ENCODE data around the gene IL20RA.
"Not testable (repeated sequence)": the region's sequence is repeated elsewhere in the genome, so short reads cannot be mapped to it uniquely, and the experiment has no call there.

Gene IL20RA

DNA sequence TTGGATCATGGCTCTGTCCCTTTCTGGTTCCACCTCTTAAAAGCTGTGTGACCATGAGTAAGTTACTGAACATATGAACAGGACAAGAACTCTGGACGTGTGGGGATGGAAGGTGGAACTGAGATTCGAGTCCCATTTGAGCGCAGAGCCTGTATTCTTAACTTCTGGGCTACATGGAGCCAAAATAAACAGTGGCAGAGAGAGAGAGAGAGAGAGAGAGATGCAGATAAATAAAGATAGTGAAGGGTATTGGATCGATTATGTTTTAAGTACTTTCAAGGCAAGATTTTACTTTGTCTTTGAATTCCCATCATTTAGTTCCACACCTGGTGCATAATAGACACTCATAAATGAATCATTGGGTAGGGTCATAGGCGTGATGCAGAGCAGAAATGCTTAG, 82.9 kb downstream of the IL20RA start:
- no peak for DNase-seq (ENCODE audit: low read depth)
- H3K4me3 ChIP-seq (ENCODE audit: low read depth, low read length), result no peak overlapping the region
- no peak for TF ChIP-seq CTCF (IDR thresholded peaks at IDR 0.05; ENCODE audit: insufficient read depth, low read depth, low read length, missing control alignments)

DNA sequence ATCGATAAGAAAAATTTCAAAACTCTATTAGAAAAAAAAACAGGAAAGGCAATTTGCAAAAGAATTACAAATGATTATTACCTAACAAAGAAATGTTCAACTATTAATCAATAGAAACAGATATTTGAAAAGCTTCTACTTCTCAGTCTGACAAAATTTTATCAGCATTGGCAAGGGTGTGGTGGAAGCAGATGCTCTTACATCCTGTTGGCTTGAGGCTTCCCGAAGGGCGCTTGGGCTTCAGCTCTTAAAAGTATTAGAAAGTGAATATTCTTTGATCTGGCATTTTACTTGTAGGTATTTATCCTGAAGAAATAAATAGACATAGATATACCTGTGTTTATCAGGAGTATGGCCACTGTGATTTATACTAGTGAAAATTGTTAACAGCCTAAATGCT, 84.0 kb downstream of the IL20RA start:
- H3K4me3 ChIP-seq (ENCODE audit: low read depth, low read length), result no peak overlapping the region
- TF ChIP-seq CTCF (IDR thresholded peaks at IDR 0.05; ENCODE audit: insufficient read depth, low read depth, low read length, missing control alignments), result no peak
- DNase-seq (ENCODE audit: low read depth), result no peak

DNA sequence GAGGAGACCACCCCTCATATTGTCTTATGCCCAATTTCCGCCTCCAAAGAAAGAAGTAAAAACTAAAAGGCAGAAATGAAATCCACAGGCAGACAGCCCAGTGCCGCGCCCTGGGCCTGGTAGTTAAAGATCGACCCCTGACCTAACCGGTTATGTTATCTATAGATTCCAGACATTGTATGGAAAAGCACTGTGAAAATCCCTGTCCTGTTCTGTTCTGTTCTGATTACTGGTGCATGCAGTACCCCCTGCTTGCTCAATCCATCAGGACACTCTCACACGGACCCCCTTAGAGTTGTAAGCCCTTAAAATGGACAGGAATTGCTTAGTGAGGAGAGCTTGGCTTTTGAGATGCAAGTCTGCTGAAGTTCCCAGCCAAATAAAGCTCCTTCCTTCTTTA, 84.8 kb downstream of the IL20RA start:
- not testable (repeated sequence) for H3K4me3 ChIP-seq (ENCODE audit: low read depth, low read length); DNase-seq (ENCODE audit: low read depth)

DNA sequence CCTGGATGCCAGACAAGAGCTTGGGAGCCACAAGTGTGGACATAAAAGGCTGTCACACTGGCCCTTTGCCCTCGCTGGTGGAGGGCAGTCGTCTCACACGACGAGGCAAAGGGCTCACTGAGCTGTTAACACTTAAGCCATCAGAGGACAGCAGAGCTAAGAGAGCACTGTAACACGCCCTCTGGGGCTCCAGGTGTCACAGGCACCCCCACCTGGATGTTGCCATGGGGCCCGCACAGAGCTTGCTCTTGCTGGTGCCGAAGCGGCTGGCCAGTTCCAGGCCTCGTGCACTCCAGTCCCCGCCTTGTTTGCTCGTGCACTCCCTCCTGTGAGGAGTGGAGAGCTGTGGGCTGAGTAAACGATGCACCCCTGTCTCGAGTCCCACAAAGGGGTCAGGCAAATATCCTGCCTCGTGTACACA, 85.3 kb downstream of the IL20RA start:
- no peak for DNase-seq (ENCODE audit: low read depth)

DNA sequence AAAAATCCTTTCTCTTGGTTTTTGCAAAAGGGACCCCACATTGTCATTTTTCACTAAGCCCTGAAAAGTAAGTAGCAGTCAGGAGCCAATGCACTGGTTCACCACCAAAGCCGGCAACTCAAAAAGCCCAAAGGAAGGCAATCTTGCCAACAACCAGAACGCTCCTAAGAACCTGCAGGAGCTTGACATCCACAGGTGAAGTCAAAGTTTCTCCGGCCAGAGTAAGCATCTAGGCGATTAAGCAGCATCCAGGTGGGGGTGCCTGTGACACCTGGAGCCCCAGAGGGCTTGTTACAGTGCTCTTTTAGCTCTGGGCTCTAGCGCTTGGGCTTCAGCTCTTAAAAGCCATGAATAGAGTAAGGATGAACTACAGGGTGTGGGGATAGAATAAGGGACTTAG, 86.6 kb downstream of the IL20RA start:
- DNase-seq (ENCODE audit: low read depth), result no peak
- no peak for TF ChIP-seq CTCF (IDR thresholded peaks at IDR 0.05; ENCODE audit: insufficient read depth, low read depth, low read length, missing control alignments)

More for the DNA sequence above, 85.3 kb downstream of the IL20RA start:
- TF ChIP-seq CTCF (IDR thresholded peaks at IDR 0.05; ENCODE audit: insufficient read depth, low read depth, low read length, missing control alignments), result no peak
- H3K4me3 ChIP-seq (ENCODE audit: low read depth, low read length), result no peak overlapping the region

GRCh38 chr6:136956590-136957544, 87.9 kb downstream of the IL20RA start:
- no peak for TF ChIP-seq CTCF (IDR thresholded peaks at IDR 0.05; ENCODE audit: insufficient read depth, low read depth, low read length, missing control alignments)
- H3K4me3 ChIP-seq (ENCODE audit: low read depth, low read length), result no peak overlapping the region
- no peak for DNase-seq (ENCODE audit: low read depth)

More for the DNA sequence above, 86.6 kb downstream of the IL20RA start:
- H3K4me3 ChIP-seq (ENCODE audit: low read depth, low read length), result no peak overlapping the region

GRCh38 chr6:136955123-136955522, 89.6 kb downstream of the IL20RA start:
- no peak for TF ChIP-seq CTCF (IDR thresholded peaks at IDR 0.05; ENCODE audit: insufficient read depth, low read depth, low read length, missing control alignments)
- H3K4me3 ChIP-seq (ENCODE audit: low read depth, low read length), result no peak overlapping the region
- DNase-seq (ENCODE audit: low read depth), result no peak

All from GM12865 (cell line).